Dedifferentiated amniotic fluid mesenchymal stem cell (primary cell): ENCODE measurements around the gene ANKRD39.
A peak's percentile ranks its signal among the peaks of the same experiment; 100 is the strongest.

Experiments
- DNase-seq: peaks from one replicate; pipeline ENCODE4 v3.0.0-alpha.2; 2016; ENCODE audit errors: extremely low spot score

Gene ANKRD39

DNA sequence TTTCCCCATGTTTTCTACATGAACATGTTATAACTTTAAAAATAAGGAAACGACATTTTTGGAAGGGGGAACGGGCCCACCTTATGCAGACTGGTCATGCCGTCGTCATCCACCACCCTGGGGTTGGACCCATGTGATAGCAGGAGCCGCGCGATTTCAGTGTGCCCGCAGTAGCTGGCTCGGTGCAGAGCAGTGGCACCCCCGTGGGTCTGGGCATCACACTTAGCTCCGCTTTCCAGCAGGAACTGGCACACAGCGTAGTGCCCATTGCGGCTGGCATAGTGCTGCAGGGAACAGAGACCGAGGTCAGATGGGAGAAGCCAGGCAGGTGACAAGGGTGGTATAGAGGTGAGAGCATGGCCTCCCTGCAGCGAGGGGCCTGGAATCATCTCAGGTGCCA, 4.5 kb downstream of the ANKRD39 start:
- no peak for DNase-seq

DNA sequence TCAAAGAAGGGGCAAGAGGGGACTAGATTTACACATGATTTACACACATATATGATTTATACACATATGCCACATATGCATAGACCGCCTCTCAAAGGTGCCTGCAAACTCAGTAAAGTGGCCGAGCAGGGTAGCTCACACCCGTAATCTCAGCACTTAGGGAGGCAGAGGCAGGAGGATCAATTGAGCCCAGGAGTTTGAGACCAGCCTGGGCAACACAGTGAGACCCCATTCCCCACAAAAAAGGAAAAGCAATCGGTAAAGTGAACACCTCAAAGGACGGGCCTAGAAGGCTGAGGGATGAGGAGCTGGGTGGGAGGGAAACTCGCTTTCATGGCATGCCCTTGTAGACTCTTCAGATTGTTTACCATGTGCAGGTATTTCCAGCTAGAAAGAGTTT, 5.1 kb downstream of the ANKRD39 start:
- no peak for DNase-seq

DNA sequence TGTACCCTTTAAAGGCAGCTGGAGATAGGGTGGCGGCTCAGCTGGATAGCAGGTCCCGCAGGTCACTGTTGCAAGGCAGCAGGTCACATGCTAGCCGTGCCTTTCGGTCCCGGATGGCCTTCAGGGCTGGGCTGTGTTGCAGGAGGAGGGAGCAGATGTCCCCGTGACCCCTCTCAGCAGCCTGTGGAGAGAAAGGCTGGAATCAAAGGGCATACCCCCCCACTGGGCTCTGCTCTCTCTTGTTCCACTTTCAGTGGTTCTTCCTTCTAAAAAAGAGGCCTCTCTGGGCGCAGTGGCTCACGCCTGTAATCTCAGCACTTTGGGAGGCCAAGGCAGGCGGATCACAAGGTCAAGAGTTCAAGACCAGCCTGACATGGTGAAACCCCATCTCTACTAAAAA, 9.6 kb downstream of the ANKRD39 start:
- DNase-seq, result no peak

DNA sequence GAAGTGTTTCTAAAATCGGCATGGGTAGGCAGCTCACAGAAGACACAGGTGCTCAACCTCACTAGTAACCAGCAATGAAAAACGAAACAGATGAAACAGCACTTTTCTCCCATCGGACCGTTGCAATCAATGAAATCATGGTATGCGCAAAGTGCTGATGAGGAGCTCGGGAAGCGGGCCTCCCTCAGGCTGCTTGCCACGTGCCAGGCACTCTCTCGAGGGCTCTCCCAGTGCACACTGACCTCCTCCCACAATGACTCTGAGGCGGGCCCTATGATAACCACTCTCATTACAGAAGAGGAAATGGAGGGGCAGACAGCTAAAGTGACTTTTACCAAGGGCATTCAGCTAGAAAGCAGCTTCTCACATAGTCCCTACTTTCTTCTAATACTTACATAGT, 10.2 kb downstream of the ANKRD39 start:
- no peak for DNase-seq

DNA sequence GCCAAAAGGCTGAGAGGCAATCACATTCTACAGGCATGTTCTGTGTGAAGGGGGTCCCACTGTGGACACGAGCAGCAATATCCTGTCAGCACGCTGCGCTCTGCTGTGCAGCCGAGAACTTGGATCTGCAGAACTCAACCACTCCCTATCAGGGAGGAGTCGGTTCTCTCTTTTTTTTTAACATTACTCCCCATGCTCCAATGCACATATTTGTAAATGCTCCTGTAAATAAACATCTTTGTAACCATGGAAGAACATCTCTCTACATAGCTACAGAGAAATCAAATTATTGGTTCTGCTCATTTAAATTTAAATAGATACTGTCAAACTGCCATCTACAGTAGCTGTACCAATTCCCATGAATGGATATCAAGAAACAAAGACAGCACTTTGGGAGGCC, 11.0 kb downstream of the ANKRD39 start:
- DNase-seq, result no peak

DNA sequence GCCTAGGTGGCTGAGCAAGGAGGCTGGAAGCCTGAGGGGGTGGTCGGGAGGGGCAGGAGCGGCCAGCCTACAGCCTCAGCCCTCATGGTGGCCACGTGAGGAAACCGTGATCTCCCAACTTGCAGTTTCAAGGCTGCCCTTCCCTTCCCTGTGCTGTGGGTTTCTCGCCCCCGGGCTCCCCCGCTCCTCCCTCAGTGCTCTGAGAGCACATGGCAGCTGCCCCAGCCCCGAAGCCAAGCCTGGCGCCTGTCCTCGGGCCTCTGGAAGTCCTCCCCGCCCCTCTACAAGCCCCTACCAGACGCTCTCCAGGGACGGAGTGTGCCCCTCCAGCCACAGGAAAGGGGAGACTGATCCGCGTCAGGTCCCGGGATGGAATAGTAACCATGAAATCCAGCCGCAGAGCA, 13.4 kb downstream of the ANKRD39 start:
- DNase-seq, result no peak

DNA sequence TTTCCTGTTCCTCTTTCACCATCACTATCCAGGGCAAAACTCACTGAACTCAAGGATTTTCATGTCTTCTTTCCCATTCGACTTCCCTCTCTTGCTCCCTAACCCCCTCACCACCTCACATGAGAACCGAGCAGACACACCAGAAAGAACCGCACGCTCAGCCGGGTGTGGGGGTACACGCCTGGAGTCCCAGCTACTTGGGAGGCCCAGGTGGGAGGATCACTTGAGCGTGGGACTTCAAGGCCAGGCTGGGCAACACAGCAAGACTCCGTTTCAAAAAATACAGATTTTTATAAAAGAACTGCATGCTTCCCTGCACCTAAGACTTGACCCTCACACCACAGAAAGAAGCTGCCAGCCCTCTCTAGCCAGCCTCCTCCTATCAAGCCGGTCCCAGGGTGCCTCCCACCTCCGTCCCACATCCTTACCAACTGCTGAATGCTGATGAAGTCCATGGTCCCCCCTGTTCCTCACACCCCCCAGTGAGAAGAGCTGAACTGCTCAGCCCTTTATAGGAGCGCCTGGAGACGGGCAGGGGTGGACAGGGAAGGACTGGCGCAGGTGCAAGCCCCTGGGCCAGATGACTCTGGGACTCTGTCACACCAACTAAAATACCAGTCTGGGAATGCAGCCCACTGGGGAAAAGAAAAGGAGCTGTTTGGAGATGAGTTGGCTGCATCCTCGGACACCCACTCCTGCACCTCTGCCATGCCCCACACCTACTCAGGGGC, 14.1 kb downstream of the ANKRD39 start, which contains the start of gene ANKRD23:
Gene ANKRD23, minus strand, starts transcription at position 484 of the 731 bp plus-strand sequence. Its CDS starts 29 bp downstream, at position 455.
- DNase-seq, result no peak

DNA sequence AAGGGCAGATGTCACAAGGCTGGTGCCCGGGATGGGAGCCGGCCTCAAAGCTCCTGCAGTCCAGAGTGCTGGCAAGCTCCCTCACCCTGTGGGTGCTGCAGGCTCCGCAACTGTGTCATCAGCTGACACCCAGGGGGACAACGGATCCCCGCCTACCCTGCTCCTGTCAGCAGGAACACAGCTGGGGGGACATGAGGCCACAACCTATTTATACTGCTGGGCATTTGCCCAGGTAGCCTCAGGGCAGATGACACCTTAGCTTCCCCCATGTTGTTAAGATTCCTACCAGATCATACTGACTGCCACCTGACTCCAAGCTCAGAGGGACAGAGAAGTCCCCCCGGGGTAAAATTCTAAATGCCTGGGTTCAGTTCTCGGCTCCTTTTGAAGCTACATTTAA, 15.2 kb downstream of the ANKRD39 start:
- DNase-seq, result no peak

DNA sequence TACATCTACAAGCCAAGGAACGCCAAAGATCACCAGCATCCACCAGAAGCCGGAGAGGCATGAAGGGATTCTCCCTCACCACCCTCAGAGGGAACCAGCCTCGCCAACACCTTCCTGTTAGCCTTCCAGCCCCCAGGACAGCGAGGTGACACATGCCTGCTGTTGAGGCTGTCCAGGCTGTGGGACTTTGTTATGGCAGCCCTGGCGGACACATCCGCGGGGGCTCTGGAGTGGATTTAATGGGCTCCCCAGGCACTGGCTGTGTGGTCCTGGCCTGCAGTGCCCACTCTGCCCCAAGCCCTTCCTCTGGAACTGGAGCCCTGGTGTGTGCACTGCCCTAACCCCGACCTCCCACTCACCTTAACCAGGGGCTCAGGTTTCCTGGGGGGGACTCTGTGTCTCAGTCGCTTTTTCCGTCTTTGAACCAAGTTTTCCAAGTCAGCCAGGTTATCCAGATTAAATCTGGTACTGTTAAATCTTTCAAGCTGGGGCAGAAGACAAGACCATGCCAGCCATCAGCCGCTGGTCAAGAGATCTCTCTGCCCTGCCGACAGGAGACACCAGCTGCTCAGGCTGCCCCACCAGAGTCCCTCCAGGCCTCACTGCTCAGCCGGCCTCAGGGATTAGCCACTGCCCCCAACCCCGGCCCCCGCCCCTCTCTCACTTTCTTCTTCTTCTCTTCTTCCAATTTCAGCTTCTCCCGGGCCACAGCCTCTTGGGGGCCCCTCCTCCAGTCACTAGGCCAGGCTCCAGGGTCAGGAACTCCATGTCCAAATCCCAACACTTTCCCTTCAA, 15.9 kb downstream of the ANKRD39 start:
- DNase-seq, result no peak

DNA sequence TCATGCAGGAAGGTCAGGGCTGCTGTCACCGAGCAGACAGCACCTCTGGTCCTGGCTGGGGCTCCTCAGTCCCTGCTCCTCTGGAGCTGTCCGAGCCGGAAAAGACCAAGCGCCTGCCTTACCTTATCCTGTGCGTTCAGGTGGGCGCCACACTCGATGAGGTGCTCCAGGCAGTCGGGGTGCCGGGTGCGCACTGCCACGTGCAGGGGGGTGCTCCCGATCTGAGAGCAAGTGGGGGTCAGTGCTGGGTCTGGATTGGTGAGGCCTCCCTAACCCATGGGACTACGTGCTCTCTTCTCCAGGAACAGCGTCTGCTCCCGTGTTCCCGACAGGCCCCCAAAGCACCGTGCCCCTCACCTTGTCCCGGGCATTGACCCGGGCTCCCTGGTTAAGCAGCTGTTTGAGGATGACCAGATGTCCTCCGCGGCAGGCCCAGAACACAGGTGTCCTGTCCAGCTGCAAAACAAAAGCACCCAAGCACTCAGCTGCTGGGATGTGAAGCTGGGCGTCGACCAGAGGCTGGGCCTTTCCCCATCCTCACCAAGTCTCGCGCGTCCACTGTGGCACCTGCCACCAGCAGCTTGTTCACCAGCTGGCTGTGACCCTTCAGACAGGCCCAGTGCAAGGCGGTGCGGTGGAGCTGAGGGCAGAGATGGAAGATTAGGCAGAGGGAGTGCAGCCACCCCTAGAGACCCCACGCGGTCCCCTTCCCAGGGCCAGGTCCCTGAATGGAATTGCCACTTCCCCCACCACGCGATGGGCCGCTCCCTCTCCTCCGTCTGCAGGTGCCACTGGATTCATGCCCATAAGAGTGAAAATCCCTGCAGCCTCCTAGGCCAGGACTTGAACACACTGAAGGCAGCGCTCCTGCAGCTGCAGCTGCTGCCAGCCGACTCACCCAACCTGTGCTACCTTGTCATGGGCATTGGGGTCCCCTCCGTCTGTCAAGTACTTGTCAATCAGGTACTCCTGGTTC, 17.7 kb downstream of the ANKRD39 start:
- DNase-seq, result no peak

DNA sequence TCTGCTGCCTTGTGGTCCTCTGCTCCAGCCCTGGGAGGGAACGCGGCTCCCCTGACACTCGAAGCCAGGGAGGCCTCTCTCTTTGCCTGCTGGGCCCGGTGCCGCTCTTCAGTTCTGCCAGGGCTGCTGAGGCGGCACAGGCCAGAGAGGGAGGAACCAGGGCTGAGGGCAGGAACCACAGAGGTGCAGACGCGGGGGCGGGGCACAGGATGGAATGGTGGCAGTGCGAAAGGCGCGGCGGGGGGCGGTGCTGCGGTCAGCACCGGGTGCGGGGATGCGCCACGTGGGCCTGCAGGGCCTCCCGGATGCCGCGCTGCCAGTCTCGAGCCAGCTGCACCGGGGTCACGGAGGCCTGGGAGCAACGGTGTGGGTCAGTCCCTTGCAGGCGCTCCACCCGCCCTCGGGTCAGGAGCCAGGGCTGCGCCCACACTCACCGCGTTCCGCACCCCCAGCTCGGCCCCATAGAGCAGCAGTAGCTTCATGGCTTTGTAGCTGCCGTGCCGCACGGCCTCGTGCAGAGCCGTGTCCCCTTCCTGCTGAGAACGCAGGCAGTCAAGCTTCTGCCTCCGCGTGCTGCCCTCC, 18.4 kb downstream of the ANKRD39 start:
- no peak for DNase-seq

DNA sequence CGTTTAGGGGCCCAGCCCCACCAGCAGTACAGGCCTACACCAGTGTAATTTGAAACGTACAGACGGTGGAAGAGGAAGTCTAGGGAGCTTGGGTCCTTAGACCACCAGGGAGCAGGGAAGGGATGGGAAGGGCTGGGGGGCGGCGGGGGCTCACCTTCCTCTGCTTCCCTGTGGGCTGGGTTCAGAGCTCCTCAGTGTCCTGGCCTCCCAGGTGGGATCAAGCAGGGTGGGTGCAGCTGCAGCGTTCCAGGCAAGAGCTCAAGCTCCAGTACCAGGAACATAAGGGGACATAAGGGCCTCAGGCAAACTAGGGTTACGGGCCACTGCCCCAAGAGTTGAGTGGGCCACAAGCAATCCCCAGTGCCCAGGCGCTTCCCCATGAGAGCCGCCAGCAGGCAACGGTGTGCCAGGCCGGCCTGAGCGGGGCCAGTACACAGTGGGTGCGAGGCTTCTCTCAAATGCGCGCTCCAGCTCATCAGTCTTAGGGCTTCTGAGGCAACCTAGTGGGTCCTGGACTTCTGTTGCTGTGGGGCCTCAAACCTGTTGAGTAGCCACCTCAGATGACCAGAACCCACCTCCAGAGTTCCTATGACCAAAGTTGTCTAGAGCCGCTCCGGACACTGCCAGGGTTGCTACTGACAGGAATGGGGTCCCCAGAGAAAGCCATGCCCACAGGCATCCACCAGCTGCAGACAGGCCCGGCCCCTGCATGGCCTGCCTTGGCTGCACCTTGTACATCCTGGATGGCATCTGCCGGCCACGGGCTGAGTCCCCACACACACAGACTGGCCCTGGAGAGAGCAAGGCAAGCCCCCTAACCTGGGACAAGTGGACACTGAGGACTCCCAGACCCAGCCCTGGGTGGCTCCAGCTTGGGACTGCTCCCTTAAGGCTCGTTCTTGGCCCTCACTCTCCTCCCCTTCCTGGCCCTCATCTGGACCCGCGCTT, 19.2 kb downstream of the ANKRD39 start:
- no peak for DNase-seq

DNA sequence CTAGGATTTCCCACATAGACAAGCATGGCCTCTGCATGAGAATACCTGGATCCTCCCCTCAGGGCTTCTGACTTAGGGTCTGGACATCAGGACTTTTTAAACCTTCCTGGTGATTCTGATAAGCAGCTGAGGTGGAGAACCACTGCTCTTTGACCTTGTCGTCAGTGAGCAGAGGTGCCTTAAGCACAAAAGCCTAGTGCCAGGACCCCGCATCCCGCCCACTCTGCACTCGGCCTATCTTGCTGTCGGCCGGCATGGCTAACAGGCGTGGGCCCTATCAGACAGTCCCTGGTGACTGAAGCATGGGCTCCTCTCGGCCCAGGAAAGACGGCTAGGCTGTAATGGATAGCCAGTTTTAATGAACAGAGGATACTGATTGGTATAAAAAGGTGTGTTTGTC, 20.2 kb downstream of the ANKRD39 start:
- no peak for DNase-seq

DNA sequence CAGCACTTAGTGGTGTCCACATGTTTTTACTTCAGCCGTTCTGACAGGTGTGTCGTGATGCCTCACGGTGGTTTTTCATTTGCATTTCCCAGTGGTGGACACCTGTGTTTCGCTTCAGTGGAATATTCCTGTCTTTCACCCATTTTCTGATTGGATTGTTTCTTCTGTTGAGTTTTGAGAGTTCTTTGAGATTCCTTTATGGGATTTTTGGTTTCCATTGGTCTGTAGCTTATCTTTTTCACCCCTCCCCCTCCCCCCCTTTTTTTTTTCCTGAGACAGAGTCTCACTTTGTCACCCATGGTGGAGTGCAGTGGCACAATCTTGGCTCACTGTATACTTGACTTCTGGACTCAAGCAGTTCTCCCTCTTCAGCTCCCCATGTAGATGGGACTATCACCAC, 22.0 kb downstream of the ANKRD39 start:
- DNase-seq, result no peak

DNA sequence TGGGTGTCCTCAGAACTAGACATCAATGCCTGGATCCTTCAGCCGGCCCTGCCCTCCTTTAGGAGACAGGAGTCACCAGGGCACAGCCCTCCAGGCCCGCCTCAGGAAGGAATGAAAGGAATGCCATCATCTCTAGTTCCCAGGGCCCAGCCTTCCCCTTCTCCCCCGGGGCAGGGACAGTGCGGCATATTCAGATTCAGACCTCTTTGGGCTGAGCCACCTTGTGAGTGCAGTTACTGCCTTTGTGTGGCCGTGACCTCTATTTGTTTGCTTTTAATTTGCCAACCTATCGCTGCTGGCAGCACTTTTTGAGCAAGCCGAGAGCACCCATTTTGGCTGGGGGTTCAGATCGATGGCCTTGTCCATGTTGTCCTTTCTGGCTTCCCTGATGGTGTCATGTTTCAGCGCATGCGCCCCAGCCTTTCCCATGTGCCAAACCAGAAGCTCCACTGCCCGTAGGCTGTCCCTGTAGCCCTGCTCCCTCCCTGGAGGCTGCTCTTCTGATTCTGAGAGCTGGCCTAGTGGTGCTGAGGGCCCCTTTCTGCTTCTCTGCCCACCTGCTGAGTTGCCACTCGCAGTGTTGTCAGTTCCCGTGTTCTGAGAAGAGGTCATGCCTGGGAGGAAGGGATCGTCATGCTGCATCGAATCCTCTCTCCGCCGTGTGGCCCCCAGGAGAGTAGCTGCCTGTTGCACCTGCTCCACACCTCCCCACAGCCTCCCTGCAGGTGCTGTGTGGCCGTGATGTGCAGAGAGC, 24.9 kb downstream of the ANKRD39 start:
- peak; percentile 24 for DNase-seq

DNA sequence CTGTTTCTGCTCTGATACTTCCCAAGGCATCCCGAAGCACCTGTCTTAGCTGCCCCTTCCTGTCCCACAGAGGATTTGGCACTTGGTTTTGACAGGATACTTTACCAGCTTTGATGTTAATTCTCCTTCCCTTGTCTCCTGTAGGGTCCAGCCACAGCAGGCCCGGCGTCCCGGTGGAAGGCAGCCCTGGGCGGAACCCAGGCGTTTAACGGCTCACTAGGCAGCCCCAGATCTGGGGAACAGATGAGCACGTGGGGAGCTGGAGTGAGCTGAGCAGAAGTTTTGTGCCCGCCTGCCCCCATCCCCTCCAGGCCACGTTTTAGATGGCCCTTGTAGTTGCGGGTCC, 25.4 kb downstream of the ANKRD39 start:
- DNase-seq, result no peak

DNA sequence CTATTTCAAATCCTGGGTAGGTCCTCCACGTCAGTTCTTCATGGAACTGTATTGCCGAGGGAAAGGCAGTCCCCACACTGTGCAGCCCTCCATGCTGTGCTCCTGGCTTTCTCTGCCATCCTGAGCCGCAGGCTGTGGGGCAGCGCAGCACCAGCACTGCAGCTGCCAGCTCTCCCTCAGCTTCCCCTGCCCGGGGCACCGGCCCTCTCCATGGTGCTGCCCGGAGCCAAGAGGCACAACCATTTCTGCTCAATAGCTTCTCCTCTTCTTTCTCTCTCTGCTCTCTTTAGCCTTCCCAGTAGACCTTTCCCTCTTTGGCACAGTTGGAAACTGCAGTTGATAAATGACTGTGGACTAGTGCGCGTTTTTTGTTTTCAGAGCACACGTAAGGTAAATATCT, 26.1 kb downstream of the ANKRD39 start:
- no peak for DNase-seq

DNA sequence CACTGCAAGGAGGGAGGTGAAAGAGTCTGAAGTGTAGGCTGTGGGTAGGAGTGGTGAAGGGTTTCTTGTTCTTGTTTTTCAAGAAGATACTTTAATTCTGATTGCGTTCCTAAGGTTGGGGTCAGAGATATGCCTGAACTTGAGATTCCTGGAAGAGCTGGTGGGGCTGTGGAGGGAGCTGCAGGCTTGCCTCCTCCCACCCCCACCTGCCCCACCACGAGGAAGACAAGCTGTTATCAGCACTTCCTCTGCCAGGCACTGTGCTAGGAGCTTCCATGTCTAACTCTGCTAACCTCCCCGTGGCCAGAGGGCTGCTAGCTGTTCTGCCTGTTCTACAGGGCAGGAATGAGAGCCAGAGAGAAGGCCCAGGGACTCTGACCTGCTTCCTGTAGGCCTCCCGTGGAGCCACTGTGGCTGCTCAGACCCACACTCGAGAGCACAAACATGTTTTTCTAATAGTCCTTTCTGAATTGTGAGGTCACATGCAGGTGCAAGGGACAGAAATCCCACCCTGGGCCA, 27.7 kb downstream of the ANKRD39 start:
- DNase-seq, result no peak

DNA sequence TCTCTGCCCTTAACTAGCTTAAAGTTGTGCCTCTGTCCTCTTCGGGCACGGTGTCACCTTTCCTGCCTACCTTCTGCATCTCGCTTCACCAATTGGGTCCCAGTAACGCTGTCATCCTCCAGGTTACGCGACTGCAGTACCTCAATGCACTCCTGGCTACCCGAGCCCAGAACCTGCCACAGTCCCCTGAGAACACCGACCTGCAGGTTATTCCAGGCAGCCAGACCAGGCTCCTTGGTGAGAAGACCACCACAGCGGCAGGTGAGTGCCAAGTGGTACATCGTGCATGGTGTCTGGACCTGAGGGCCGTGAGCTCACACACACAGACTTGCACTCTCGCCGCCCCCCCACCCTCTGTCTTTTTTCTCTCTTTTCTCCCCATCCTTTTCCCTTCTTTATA, 28.9 kb downstream of the ANKRD39 start:
- DNase-seq, result no peak

DNA sequence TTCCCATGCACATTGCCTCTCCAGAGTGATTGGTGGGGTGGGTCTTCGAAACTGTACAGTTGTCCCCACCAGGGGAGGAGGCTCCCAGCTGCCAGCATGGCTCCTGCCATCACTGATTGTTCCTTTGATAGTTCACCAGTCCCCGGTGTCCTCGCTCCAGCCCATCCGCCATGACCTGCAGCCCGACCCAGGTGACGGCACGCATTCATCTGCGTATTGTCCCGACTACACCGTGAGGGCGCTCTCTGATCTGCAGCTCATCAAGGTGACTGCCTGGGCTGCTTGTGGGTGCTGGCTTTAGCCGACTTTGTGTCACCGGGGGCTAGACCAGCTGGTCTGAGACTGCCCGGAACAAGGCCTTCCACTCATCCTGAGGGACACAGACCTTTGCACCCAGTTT, 29.4 kb downstream of the ANKRD39 start:
- DNase-seq, result no peak
